Ramos (cell line): ENCODE data around the gene TIGD2.
"Not testable (repeated sequence)": the region's sequence is repeated elsewhere in the genome, so short reads cannot be mapped to it uniquely, and the experiment has no call there.

Experiments used
- in situ Hi-C: fragments of 300-500 bp; cut with MboI; formaldehyde crosslinking; loops from one replicate; pipeline ENCODE4 v1.14.3; 2022; ENCODE audit warnings: low sequenced_read_pairs; ENCODE audit not compliant: unreplicated experiment

The TIGD2 gene

GRCh38 chr4:89117115-89117514 lies 5.8 kb downstream of the TIGD2 start:
- in situ Hi-C loops = no loop called here

- in situ Hi-C loops = no loop called here
Observed at GRCh38 chr4:89119166-89119565, 7.8 kb downstream of the TIGD2 start.

DNA sequence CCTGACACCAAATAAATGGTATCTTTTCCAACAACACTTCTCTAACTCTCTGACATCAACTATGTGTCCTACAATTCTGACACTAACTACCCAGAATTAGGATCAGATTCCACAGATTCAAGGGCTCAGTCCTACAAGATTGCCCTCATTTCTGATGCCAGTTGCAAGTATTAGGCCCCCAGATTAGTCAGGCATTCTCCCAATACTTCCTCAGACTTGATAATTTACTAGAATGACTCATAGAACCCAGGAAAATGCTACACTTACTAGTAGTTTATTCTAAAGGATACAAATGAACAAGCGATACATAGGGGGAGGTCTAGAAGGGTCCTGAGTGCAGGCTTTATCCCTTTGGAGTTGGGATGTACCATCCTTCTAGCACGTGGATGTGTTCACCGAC lies 8.5 kb downstream of the TIGD2 start:
- in situ Hi-C loops = no loop called here

GRCh38 chr4:89121387-89122068 lies 10.2 kb downstream of the TIGD2 start:
- in situ Hi-C loops = no loop called here

- in situ Hi-C loops = no loop called here
Observed at GRCh38 chr4:89123451-89123851, 12.1 kb downstream of the TIGD2 start.

DNA sequence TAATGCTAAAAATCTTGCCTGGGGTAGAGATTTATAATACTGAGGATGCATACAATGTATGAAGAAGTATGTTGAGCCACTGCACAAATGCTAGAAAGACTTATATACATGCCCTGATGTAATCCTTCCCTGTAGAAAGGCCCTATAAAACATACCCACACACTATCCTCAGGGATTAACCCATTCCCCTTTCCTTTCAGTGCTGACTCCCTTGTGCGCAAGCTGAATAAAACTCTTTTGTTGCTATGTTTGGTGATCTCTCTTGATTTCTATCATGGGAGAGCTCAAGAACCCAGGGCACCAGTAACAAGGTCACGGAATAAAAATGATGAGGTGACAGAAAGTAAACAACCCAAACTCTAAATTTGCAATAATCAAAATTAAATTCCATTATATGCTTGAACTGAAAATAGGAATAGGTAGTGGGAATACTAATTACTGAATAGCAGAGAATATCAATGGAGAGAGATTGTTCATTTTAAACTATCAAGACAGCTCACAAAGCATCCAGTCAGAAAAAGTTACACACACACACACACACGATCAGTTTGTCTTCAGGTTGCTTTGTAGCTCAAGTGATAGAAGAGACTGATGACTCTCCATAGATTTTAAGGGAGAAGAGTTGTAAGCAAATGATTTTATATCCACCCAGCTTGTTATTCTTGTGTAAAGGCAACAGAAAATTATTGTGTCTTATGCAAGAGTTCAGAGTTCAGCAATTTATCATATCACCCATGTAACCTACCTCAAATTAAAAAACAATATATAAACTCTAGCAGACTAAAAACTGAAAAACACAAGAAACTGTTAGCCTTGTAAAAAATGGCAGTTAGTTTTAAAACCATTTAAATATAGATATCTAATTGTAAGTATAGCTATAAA lies 14.8 kb downstream of the TIGD2 start:
- in situ Hi-C loops = no loop called here

GRCh38 chr4:89129080-89129640 lies 17.8 kb downstream of the TIGD2 start:
- in situ Hi-C loops = no loop called here

GRCh38 chr4:89134775-89135319 lies 23.5 kb downstream of the TIGD2 start:
- in situ Hi-C loops = no loop called here

DNA sequence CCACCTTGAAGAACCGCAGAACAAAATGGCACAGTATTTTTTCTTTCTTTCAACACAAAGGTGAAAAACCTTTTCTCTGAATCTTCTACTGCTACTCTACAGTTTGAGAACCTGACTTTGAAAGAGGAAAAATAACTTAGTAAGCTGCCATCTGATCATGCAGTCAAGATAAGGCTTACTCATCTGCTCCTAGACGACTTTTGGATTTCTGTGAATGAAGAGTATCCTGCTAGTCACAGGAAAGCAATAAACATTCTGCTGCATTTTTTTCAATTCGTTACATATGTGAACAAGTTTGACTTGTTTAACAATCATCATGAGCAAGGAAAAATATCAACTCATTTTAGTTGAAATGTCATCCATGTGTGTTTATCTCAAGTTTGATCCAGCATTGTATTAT lies 25.2 kb downstream of the TIGD2 start:
- in situ Hi-C loops = no loop called here

- in situ Hi-C loops = no loop called here
Observed at GRCh38 chr4:89137231-89137630, 25.9 kb downstream of the TIGD2 start.

GRCh38 chr4:89137695-89138094 lies 26.4 kb downstream of the TIGD2 start:
- in situ Hi-C loops = no loop called here

DNA sequence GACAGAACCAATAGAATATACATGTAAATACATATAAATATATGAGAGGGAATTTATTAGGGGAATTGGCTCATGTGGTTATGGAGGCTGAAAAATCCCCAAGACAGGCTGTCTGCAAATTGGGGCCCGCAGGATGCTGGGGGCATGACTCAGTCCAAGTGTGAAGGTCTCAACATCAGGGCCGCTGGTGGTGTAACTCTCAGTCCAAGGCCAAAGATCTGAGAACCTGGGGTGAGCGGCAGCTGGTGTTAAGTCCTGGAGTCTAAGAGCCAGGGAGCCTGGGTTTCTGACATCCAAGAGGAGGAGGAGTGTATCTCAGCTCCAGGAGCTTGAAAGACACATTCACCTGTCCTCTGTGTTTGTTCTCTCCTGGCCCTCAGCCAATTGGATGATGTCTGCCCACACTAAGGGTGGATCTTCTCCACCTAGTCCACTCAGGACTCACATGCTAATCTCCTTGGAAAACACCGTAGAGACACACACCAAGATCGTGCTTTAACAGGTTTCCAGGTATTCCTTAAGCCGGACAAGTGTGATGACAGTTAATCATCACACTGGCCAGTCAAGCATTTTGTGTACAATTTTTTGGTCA lies 28.9 kb downstream of the TIGD2 start:
- in situ Hi-C loops = no loop called here

DNA sequence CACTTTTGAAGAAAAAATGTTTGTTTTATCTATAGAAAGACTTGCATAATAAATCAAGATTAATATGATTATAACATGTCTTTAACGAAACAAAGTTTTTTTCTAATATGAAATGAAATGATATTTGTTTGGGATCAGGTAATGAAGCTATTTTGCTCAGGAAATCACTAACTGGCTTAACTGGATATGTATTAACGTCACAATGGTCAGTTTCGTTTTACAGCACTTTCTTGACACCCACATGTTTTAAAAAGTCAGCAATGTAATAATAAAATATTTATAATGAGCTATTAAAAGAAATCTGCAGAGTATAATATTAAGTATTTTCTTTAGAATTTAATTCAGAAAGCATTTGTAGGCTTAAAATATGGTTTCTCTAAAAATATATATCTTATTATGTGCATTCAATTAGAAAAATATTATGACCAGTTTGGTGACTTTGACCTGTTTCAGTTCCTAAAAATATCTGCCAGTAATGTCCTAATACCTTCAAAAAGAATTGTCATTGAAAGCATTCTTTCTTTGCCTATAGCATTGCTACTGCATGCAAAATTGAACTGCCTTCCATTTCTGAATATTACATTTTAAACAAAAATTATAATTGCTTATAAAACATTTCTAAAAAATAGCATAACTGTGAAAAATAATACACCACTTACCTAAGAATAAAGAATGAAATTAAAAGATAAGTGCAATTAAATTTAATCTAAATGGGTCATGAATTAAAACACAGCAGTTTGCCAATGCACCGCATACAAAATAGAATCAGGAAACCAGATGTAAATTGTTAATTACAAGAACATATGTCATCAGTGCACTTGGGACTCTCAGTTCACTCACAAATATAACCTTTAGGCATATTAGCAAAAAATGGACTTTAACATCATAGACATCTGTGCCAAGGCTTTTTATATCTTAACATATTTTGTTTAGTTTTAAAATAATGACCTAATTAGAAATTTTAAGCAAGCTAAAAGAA lies 31.6 kb downstream of the TIGD2 start:
- in situ Hi-C loops = no loop called here

DNA sequence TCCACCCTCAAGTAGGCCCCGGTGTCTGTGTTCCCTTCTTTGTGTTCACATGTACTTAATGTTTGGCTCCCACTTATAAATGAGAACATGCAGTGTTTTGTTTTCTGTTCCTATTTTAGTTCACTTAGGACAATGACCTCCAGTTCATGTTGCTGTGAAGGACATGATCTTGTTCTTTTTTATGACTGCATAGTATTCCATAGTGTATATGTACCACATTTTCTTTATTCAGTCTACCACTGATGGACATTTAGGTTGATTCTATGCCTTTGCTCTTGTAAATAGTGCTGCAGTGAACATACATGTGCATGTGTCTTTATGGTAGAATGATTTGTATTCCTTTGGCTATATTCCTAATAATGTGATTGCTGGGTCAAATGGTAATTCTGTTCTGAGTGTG lies 33.3 kb downstream of the TIGD2 start:
- in situ Hi-C loops = not testable (repeated sequence)

GRCh38 chr4:89146196-89146595 lies 34.9 kb downstream of the TIGD2 start:
- in situ Hi-C loops = no loop called here

- in situ Hi-C loops = no loop called here
Observed at GRCh38 chr4:89152972-89153371, 41.6 kb downstream of the TIGD2 start.

GRCh38 chr4:89156174-89156914 lies 45.0 kb downstream of the TIGD2 start:
- in situ Hi-C loops = no loop called here

DNA sequence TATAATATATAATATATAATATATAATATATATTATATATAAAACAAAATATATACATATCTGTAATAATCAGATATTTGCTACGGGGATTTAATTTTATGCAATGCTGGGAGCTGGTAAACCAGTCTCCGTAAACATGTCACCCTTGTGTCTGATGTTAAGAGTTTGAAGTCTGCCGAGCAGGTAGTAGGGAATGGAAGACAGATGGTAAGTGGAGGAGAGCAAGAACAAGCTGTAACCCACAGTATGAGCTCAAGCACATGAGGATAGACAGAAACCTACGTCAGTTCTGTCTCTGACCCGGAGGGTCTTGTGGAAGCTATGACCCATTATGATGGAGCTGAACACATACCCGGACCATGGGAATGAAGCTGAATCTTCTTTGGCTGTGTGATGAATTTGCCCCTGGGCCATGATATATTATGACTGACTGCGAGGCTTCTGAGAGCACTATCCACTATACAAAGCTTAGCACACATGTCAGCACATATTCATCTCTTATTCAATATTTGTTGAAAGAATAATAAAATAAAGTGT lies 46.2 kb downstream of the TIGD2 start:
- in situ Hi-C loops = no loop called here
